ENCODE data around the gene MBP.

DNA sequence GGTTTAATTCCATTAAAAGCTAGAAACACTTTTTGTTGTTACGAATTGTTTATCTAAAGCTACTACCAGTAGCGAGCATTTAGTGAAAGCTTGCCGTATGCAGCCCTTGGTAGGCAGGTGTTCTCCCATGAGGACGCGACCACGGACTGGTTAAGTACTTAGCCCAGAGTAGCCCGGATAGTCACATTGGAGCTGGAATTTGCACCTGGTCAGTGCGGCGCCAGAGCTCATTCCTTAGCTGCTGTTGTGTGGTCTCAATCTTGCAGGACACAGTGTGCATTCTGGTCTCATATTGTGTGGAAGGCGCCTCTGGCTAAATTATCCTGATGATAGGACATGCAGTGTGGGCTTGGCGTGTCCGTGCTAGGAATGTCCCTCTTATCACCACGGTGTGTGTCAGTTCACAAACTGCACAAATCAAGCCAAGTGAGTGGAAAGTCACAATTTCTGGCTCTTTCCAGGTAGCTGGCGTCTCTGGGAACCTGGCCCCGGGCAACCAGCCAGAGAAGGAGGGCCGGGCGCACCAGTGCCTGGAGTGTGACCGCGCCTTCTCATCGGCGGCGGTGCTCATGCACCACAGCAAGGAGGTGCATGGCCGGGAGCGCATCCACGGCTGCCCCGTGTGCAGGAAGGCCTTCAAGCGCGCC lies 176.9 kb downstream of the MBP start:
- TF ChIP-seq POLR2AphosphoS5 (IDR thresholded peaks at IDR 0.05; ENCODE audit: low read depth, low read length) (no peak), POLR2A (IDR thresholded peaks at IDR 0.05; ENCODE audit: low read depth, low read length) (no peak)

Data from GM12892 (cell line).